Measurements from ENCODE around the gene CEACAM3.
"Not testable (repeated sequence)": the region's sequence is repeated elsewhere in the genome, so short reads cannot be mapped to it uniquely, and the experiment has no call there.

CEACAM3 gene

DNA sequence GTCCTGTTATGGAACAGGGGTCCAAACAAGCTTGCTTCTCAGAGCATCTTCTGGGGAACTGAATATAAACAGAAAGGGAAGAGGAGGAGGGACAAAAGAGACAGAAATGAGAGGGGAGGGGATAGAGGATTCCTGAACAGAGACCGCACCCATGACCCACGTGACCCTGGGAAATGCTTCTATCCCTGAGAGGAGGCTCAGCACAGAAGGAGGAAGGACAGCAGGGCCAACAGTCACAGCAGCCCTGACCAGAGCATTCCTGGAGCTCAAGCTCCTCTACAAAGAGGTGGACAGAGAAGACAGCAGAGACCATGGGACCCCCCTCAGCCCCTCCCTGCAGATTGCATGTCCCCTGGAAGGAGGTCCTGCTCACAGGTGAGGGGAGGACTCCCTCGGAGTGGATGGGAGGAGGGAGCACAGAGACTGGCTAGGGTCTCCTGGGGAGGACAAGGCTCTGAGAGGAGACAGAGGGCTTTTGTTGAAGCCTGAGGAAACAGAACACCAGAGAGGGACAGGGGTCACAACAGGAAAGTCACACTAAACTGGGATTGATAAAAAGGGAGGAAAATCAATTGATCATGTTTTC, 41.0 kb upstream of the CEACAM3 start, which contains the start of gene CEACAM6:
Gene CEACAM6 (plus strand): TSS at position 203 of the 586 bp plus-strand sequence. CDS start 109 bp downstream, at position 312.
- no peaks in the 10 kb centered on the region for H3K36me3 Mint-ChIP-seq (ENCODE audit: low read depth)
- no peak within 1 kb of the TSS for H3K4me3 Mint-ChIP-seq
- no peak within 1 kb of the TSS for H3K27ac Mint-ChIP-seq
- H3K4me1 Mint-ChIP-seq: no peaks in the 10 kb centered on the region
- TF ChIP-seq, protein P1, sequence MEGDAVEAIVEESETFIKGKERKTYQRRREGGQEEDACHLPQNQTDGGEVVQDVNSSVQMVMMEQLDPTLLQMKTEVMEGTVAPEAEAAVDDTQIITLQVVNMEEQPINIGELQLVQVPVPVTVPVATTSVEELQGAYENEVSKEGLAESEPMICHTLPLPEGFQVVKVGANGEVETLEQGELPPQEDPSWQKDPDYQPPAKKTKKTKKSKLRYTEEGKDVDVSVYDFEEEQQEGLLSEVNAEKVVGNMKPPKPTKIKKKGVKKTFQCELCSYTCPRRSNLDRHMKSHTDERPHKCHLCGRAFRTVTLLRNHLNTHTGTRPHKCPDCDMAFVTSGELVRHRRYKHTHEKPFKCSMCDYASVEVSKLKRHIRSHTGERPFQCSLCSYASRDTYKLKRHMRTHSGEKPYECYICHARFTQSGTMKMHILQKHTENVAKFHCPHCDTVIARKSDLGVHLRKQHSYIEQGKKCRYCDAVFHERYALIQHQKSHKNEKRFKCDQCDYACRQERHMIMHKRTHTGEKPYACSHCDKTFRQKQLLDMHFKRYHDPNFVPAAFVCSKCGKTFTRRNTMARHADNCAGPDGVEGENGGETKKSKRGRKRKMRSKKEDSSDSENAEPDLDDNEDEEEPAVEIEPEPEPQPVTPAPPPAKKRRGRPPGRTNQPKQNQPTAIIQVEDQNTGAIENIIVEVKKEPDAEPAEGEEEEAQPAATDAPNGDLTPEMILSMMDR (IDR thresholded peaks at IDR 0.05): no peak
- peaks cover 22% of the 10 kb centered on the region for H3K27me3 Mint-ChIP-seq (ENCODE audit: low read depth, poor library complexity)
- no peak for DNase-seq
- H3K9me3 Mint-ChIP-seq: peaks cover 66% of the 10 kb centered on the region

DNA sequence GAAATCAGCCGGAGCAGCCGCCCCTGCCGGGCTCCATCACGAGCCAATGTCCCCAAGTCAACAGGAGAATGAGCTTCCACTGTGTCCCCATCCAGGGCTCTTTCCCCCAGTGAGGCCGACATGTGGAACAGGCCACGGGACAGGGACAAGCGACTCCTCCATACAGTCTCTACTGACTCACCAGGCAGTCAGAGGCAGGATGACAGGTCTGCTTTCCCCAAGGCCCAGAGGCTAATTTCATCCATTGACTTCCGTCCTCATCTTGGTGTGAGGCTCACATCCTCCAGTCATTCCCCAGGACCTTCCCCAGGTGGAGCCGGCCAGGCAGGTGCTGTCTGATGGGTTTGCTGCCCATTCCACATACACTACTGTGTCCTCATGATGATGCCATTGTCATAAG, 37.5 kb upstream of the CEACAM3 start:
- DNase-seq: no peak
- TF ChIP-seq, protein P1 (IDR thresholded peaks at IDR 0.05): no peak
- H3K27me3 Mint-ChIP-seq (ENCODE audit: low read depth, poor library complexity): peaks cover 16% of the 10 kb centered on the region
- no peak overlapping the region for H3K4me3 Mint-ChIP-seq
- H3K36me3 Mint-ChIP-seq (ENCODE audit: low read depth): no peaks in the 10 kb centered on the region
- peaks cover 75% of the 10 kb centered on the region for H3K9me3 Mint-ChIP-seq
- no peak overlapping the region for H3K27ac Mint-ChIP-seq
- no peaks in the 10 kb centered on the region for H3K4me1 Mint-ChIP-seq

DNA sequence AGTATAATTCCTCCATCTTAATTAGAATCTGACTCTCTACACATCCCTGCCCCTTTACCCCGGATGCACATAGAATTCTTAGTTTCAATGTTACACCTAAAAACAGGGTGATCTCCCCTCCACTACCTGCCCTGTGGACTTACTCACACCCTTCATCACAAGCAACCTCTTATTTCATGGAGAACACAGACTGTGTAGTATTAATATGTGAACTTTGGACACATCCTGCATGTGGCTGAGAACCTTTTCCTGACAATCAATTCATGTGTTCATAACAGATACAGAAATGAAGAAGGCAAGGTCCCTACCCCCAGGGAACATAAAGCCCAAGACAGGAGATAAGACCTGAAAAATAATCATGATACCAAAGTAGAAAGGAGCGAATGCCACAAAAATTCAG, 29.3 kb upstream of the CEACAM3 start:
- DNase-seq: no peak
- Mint-ChIP-seq H3K4me3 (no peak overlapping the region), H3K9me3 (peaks cover 62% of the 10 kb centered on the region), H3K27ac (no peak overlapping the region), H3K36me3 (ENCODE audit: low read depth) (no peaks in the 10 kb centered on the region), H3K27me3 (ENCODE audit: low read depth, poor library complexity) (peaks cover 6% of the 10 kb centered on the region), H3K4me1 (no peaks in the 10 kb centered on the region)
- TF ChIP-seq, protein P1 (IDR thresholded peaks at IDR 0.05): no peak

DNA sequence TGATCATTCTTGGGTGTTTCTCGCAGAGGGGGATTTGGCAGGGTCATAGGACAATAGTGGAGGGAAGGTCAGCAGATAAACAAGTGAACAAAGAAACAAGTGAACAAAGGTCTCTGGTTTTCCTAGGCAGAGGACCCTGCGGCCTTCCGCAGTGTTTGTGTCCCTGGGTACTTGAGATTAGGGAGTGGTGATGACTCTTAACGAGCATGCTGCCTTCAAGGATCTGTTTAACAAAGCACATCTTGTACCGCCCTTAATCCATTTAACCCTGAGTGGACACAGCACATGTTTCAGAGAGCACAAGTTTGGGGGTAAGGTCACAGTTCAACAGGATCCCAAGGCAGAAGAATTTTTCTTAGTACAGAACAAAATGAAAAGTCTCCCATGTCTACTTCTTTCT, 28.3 kb upstream of the CEACAM3 start:
- H3K27ac Mint-ChIP-seq; H3K4me1 Mint-ChIP-seq; H3K27me3 Mint-ChIP-seq (ENCODE audit: low read depth, poor library complexity); H3K4me3 Mint-ChIP-seq; H3K36me3 Mint-ChIP-seq (ENCODE audit: low read depth); DNase-seq: not testable (repeated sequence)
- peaks cover 60% of the 10 kb centered on the region for H3K9me3 Mint-ChIP-seq

DNA sequence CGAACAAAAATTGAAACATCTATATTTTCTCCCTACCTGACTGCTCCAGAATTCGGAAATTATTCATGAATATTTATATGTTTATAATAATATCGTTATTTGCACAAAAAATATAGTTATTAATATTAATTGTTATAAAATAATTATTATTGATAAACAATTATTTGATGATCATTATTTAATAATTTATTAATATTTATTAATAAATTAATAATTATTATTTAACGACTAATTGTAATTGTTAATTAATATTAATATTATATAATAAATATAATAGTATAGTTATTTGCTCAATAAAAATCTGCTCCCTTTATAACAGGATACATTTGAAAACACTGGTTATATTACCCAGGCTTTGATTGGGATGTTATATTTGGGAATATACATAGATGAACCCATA, 26.8 kb upstream of the CEACAM3 start:
- no peak overlapping the region for H3K27ac Mint-ChIP-seq
- H3K36me3 Mint-ChIP-seq (ENCODE audit: low read depth): no peaks in the 10 kb centered on the region
- H3K4me1 Mint-ChIP-seq: no peaks in the 10 kb centered on the region
- TF ChIP-seq, protein P1 (IDR thresholded peaks at IDR 0.05): no peak
- DNase-seq: no peak
- H3K4me3 Mint-ChIP-seq: no peak overlapping the region
- no peaks in the 10 kb centered on the region for H3K27me3 Mint-ChIP-seq (ENCODE audit: low read depth, poor library complexity)
- H3K9me3 Mint-ChIP-seq: peaks cover 65% of the 10 kb centered on the region

DNA sequence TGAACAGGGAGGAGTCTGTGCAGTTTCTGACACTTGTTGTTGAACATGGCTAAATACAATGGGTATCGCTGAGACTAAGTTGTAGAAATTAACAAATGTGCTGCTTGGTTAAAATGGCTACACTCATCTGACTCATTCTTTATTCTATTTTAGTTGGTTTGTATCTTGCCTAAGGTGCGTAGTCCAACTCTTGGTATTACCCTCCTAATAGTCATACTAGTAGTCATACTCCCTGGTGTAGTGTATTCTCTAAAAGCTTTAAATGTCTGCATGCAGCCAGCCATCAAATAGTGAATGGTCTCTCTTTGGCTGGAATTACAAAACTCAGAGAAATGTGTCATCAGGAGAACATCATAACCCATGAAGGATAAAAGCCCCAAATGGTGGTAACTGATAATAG, 25.0 kb upstream of the CEACAM3 start:
- no peak overlapping the region for H3K27ac Mint-ChIP-seq
- no peaks in the 10 kb centered on the region for H3K4me1 Mint-ChIP-seq
- no peak for DNase-seq
- H3K27me3 Mint-ChIP-seq (ENCODE audit: low read depth, poor library complexity): peaks cover under 1% of the 10 kb centered on the region
- TF ChIP-seq, protein P1 (IDR thresholded peaks at IDR 0.05): no peak
- no peaks in the 10 kb centered on the region for H3K36me3 Mint-ChIP-seq (ENCODE audit: low read depth)
- peaks cover 65% of the 10 kb centered on the region for H3K9me3 Mint-ChIP-seq
- H3K4me3 Mint-ChIP-seq: no peak overlapping the region
